ENCODE measurements around the gene COMT.
"Not testable (repeated sequence)": the region's sequence is repeated elsewhere in the genome, so short reads cannot be mapped to it uniquely, and the experiment has no call there.

Gene COMT

DNA sequence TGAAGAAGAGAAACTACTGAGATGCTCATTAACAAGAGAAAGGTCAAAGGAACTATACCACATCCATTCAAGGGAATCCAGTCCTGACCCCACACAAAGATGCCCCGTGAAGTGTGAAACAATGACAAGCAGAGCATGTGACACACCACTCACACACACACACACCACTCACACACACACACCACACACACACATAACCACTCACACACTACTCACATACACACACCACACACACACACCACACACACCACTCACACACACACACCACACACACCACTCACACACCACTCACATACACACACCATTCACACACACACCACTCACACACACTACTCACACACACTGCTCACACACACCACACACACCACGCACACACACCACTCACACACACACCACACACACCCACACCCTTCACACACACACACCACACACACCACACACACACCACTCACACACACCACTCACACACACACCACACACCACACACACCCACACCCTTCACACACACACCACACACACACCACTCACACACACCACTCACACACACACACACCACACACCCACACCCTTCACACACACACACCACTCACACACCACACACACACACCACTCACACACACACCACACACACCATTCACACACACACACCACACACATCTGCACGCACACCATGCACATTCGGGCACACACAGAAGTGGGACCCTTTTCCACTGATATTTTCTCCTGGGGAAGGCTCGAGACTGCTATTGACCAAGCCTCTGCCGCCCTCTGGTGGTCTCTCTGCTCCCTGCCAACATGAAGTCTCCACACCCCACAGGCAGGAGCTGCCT, 32.0 kb upstream of the COMT start:
- peak; percentile 67 for DNase-seq (ENCODE audit: low read depth)

DNA sequence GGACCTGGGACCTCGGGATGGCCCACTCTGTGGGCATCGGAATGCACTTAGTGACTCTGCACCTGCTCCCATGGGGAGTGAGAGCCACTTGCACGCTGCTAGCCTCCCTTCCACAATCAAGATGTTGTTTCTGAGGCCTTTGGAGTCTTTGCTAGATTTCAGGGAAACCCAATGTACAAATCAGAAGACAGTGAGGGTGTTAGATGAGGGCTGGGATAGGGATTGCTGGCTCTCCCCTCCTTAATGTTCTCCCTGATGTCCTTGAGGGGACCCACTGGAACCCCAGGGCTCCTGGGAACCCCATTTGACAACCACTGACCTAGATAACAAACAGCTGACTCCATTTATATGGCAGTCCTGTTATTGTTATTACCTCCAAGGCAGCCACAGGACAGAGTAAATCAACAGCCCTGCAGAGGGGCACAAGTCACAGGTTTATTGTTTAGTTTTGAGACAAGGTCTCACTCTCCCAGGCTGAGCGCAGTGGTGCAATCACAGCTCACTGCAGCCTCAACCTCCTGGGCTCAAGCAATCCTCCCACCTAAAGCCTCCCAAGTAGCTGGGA, 31.3 kb upstream of the COMT start:
- no peak for DNase-seq (ENCODE audit: low read depth)

GRCh38 chr22:19911540-19912270, 29.9 kb upstream of the COMT start:
- DNase-seq (ENCODE audit: low read depth) = no peak

GRCh38 chr22:19912271-19912999, 29.1 kb upstream of the COMT start:
- no peak for DNase-seq (ENCODE audit: low read depth)

DNA sequence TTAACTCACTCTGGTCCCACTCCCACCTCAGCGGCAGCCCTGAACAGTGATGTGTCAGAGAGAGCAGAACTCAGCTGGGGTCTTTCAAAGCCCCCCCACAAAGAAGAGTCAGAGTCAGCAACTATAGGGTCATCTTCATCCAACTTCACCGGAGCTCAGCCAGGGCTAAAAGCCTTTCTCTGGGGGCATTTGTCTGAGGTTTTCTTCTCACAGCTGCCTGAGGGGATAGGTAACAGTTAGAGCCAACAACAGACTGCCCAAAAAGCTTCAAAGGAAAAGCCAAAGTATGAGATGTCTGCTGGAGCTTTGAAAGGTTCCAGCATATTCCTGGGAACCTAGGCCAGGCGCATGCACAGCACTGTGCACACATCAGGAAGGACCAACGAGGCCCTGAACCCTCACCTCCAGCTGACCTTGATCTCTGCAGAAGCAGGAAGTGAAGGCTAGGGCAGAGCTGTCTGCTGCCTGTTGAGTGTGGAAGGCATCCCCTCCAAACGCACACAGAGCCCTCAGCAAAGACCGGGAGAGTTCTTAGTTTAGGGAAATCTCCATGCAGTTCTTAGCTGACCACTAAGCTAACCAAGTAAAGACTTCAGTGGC, 28.1 kb upstream of the COMT start:
- DNase-seq (ENCODE audit: low read depth) = no peak

DNA sequence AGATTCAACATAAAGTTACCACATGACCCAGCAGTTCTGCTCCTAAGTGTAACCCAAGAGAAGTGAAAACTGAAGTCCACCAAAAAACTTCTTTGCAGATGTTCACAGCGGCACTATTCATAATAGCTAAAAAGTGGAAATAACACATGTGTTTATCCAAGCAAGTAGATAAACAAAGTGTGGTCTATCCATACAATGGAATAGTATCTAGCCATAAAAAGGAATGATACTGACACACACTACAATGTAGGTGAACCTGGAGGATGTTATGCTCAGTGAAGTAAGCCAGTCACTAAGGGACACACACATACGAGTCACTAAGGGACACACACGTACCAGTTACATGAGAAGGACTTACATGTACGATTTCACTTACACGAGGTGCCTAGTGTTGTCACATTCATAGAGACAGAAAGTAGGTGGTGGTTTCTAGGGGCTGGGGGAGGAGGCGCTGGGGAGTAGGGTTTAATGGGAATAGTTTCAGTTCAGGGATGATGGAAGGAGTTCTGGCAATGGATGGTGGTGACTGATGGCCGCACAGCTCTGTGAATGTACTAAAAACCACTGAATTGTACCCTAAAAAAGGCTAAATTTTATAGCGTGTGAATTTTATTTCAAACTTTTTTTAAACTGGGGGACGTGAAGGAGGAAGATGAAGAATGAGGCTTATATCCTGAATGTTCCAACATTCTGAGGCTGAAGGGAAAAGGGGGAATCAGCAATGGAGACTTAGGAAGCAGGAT, 27.2 kb upstream of the COMT start:
- no peak for DNase-seq (ENCODE audit: low read depth)

- no peak for DNase-seq (ENCODE audit: low read depth)
These were observed 26.2 kb upstream of the COMT start for GRCh38 chr22:19915287-19915954.

DNA sequence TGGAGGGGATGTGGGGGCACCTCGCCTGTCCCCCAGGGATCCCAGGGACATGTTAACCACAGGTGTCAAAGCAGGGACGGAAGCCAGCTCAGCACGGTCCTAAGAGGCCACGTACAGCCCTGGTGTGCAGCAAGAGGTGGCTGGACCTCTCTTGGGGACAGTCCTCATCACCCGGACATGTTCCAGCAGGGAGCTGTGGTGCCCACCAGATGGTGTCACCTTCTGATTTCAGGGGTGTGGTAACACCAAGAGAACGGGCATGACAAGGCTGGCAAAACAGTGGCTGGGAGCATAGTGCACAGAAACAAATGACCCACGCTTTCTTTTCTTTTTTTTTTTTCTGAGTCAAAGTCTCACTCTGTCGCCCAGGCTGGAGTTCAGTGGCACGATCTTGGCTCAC, 25.6 kb upstream of the COMT start:
- no peak for DNase-seq (ENCODE audit: low read depth)

- no peak for DNase-seq (ENCODE audit: low read depth)
These were observed 24.6 kb upstream of the COMT start for GRCh38 chr22:19916941-19917340.

DNA sequence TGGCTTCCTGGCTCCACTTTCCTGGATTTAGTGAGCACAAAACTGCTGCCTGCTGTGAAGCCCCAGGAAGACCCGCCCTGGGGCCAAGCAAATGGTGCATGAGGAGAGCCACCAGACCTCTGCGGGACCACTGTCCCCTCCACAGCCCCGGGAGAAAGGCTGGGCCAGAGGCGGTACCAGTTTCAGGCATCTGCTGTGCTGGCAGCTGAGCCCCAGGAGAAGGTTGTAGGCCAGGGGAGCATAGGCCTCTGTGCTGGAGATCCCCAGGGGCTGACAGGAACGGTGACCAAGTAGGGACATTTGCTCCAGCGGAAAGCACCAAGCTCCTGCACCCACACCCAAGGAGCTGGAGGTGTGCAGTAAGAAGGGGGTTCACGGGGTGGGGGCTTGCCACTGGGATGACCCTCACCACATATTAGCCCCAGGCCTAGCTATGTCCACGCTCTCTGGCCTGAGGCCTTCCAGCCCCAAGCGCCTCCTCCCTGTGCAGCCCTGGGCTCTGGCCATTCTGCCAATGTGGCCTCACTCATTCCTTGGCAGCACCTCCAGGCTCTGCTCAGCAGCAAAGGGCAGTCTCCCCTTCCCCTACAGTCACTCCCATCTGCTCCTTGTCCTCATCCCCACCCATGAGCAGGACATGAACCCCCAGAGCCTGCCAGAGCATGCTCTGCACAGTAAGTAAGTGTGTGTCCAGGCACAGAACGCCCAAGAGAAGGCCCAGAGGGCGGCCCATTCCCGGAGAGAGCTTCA, 24.0 kb upstream of the COMT start:
- DNase-seq (ENCODE audit: low read depth) = no peak

GRCh38 chr22:19918332-19919106, 23.1 kb upstream of the COMT start:
- no peak for DNase-seq (ENCODE audit: low read depth)

DNA sequence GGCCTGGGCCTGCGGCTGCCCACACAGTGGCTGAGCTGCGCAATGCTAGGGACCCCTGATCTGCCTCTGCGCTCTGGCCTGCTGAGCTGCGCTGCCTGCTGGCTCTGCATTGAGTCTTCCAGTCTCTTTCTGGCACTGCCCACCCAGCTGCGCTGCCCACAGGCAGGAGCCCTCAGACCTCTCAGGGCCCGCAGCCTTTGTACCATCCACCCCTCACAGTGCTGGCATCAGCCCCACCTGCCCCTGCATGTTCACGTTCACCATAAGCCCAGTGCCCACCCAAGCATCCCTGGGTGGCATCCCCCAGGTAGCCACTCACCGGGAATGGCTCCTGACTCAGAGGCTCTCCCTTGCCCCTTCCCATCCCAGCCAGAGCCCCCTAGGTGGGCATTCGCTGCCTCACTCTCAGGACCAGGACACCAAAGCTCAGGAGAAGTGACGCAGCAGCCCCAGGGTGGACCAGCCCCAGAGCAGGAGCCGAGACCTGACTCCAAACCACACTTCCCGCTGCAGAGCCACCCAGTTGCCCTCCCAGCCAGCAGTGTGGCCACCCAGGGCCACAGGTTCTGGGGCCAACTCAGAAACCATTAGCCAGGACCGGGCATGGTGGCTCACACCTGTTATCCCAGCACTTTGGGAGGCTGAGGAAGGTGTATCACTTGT, 21.7 kb upstream of the COMT start:
- DNase-seq (ENCODE audit: low read depth) = no peak

DNA sequence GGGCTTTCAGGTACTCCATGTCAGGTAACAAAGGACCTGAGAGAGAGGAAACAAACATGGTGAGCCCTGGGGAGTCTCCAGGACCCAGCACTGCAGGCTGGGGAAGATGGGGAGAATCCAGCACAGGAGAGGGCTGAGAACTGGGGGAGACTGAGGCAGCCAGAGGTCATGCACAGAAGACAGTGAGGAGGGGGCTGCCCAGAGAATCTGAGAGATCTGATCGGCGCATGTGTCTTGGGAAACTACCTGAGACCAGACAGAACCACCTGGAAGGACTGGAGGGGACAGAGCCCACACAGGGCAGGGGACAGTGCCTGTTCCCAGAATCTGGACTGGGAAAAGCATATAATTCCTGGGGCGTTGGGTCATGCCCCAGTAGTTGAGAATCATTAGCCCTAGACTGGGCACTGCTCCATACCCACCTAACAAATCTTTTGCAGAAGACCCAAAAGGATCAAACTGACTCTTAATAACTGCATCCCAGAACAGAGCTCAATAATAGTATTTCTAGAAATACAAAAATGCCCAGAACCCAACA, 20.0 kb upstream of the COMT start:
- no peak for DNase-seq (ENCODE audit: low read depth)

DNA sequence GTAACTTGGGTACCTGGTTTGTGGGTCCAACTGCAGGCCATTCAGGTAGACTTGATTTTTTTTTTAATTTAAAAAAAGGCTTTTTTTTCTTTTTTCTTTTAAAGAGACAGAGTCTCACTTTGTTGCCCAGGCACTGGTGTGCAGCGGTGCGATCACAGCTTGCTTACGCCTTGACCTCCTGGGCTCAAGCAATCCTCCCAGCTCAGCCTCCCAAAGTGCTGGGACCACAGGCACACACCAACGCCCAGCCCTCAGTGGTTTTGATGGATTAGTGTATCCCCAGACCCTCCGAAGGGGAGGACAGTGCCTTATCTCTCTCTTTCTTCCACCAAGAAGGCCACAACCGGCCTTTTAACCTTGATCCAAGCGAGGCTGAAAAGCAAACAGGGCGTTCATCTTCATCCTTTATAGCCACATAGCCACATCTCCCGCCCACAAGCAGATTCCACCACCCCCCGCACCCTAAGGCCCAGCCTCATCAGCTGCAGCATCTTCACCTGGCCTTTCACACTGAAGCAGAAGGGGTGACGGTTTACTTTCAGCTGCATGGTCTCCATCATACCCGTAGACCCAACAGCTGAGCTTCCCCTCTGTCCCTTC, 17.6 kb upstream of the COMT start:
- no peak for DNase-seq (ENCODE audit: low read depth)

GRCh38 chr22:19926028-19926427, 15.5 kb upstream of the COMT start:
- DNase-seq (ENCODE audit: low read depth) = not testable (repeated sequence)

GRCh38 chr22:19927696-19928095, 13.9 kb upstream of the COMT start:
- no peak for DNase-seq (ENCODE audit: low read depth)

DNA sequence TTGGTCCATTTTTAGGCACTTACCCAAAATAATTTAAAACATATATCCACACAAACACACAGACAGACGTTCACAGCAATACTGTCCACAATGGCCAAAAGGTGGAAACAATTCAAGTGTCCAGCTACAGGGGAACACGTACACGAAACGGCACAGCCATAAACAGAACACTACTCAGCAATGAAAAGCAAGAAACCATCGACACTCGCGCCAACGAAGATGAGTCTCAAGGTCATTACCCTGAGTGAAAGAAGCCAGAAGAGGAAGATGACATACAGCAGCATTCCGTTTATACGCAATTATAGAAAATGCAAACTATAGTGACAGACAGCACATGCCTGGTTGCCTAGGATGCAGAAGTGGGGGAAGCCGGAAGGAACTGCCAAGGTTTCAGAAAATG, 13.4 kb upstream of the COMT start:
- DNase-seq (ENCODE audit: low read depth) = no peak
